Measurements from ENCODE around the gene BRF1.

BRF1 gene

DNA sequence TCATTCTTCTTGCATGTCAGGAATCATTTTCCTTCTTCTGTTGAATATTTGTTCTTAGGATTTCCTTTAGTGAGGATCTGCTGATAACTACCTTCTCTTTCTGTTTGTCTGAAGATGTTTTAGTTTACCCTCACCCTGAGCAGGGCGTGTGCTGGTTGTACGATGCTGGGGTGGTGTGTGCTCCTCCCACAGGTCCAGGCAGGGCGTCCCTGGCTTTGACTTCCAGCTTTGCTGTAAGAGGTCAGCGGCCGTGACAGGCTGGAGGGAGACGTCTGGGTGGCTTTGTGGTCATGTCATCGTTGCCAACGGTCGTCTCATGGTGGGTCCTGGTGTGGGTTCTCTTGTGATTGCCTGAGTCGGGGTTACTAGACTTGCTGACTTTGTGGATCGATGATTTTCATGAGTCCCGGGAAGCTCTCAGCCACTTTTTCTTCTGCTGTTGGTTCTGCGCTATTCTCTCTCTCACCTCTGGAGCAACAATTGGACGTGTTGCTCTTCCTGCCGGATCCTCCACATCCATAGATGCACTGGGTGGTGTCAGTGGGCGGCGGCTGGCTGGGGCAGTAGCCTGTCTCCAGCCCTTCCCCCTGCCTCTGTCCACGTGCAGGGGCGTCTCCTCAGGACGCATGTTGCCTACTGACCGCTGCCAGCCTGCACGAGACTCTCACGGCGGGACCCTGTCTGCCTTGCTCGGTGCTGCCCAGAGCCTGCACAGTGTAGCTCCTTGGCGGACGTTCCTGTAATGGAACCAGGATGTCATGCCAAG, 22.2 kb upstream of the BRF1 start:
- no peak overlapping the region for H3K27ac ChIP-seq (ENCODE audit: low read depth, low read length)
- no peaks in the 10 kb centered on the region for H3F3A ChIP-seq (ENCODE audit: insufficient read depth)
- H3K9me3 ChIP-seq (ENCODE audit: insufficient read depth, low read length), result no peaks in the 10 kb centered on the region
- no peak overlapping the region for H3K4me2 ChIP-seq (ENCODE audit: low read depth, low read length, poor library complexity, severe bottlenecking)
- no peak overlapping the region for H3K9ac ChIP-seq (ENCODE audit: low read length)
- no peaks in the 10 kb centered on the region for H3K36me3 ChIP-seq (ENCODE audit: low read length)
- no peak overlapping the region for H3K4me3 ChIP-seq (ENCODE audit: insufficient read depth, low read length, poor library complexity, severe bottlenecking)
- no peaks in the 10 kb centered on the region for H3K9me2 ChIP-seq (replicated peaks; ENCODE audit: insufficient read depth, low read length)
- H2AFZ ChIP-seq (ENCODE audit: low read depth, low read length, severe bottlenecking), result no peak overlapping the region
- H3K79me2 ChIP-seq (ENCODE audit: insufficient read depth, low read length), result peaks cover 4% of the 10 kb centered on the region; the same call in 1 of the 2 replicates
- H4K20me1 ChIP-seq (ENCODE audit: low read depth, low read length), result peaks cover 6% of the 10 kb centered on the region; the same call in 1 of the 2 replicates
- no peaks in the 10 kb centered on the region for H3K27me3 ChIP-seq (ENCODE audit: low read length)
- TF ChIP-seq EZH2phosphoT487 (conservative IDR thresholded peaks at IDR 0.05; ENCODE audit: low read length), result no peak
- TF ChIP-seq CTCF (IDR thresholded peaks at IDR 0.05; ENCODE audit: insufficient read depth, low read length, poor library complexity, severe bottlenecking), result no peak

- H2AFZ ChIP-seq (ENCODE audit: low read depth, low read length, severe bottlenecking), result no peak overlapping the region
- H3K4me2 ChIP-seq (ENCODE audit: low read depth, low read length, poor library complexity, severe bottlenecking), result no peak overlapping the region
- H3K27me3 ChIP-seq (ENCODE audit: low read length), result no peaks in the 10 kb centered on the region
- H4K20me1 ChIP-seq (ENCODE audit: low read depth, low read length), result no peaks in the 10 kb centered on the region
- H3K9me3 ChIP-seq (ENCODE audit: insufficient read depth, low read length), result no peaks in the 10 kb centered on the region
- peaks cover 8% of the 10 kb centered on the region; the same call in 1 of the 2 replicates for H3F3A ChIP-seq (ENCODE audit: insufficient read depth)
- H3K27ac ChIP-seq (ENCODE audit: low read depth, low read length), result no peak overlapping the region
- no peaks in the 10 kb centered on the region for H3K9me2 ChIP-seq (replicated peaks; ENCODE audit: insufficient read depth, low read length)
- TF ChIP-seq EZH2phosphoT487 (conservative IDR thresholded peaks at IDR 0.05; ENCODE audit: low read length) (no peak), CTCF (IDR thresholded peaks at IDR 0.05; ENCODE audit: insufficient read depth, low read length, poor library complexity, severe bottlenecking) (no peak)
- no peaks in the 10 kb centered on the region for H3K36me3 ChIP-seq (ENCODE audit: low read length)
- H3K9ac ChIP-seq (ENCODE audit: low read length), result no peak overlapping the region
- H3K79me2 ChIP-seq (ENCODE audit: insufficient read depth, low read length), result peaks cover under 1% of the 10 kb centered on the region; the same call in 1 of the 2 replicates
- no peak overlapping the region for H3K4me3 ChIP-seq (ENCODE audit: insufficient read depth, low read length, poor library complexity, severe bottlenecking)
Observed at GRCh38 chr14:105317546-105317945, 16.7 kb upstream of the BRF1 start.

DNA sequence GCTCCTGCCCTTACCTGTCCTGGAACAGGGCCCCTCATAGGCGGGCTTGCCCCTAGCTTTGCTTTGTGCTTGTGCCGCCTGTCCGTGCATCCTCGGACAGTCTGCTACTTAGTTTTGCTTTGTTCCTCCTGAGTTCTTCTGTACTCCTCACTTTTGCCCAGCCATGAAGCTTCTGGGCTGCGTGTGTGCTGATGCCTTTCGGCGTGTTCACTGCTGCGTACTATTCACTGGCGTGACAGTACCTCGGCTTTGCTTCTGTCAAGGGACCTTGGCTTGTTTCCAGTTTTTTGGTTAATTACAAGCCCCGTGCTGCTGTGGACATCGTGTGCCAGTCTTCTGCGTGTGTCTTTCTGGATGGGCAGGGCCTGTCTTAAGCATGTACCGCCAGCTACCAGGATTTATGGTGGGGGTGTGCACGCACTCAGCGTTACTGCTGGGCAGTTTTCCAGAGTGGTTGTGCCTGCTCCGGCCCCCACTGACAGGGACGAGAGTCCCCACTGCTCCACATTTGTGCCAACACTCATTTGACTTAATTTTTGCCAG, 16.2 kb upstream of the BRF1 start:
- H4K20me1 ChIP-seq (ENCODE audit: low read depth, low read length), result no peaks in the 10 kb centered on the region
- H3F3A ChIP-seq (ENCODE audit: insufficient read depth), result peaks cover 8% of the 10 kb centered on the region; the same call in 1 of the 2 replicates
- no peaks in the 10 kb centered on the region for H3K9me3 ChIP-seq (ENCODE audit: insufficient read depth, low read length)
- H3K79me2 ChIP-seq (ENCODE audit: insufficient read depth, low read length), result no peaks in the 10 kb centered on the region; the same call in 1 of the 2 replicates
- H3K4me3 ChIP-seq (ENCODE audit: insufficient read depth, low read length, poor library complexity, severe bottlenecking), result no peak overlapping the region
- H3K36me3 ChIP-seq (ENCODE audit: low read length), result no peaks in the 10 kb centered on the region
- H3K9me2 ChIP-seq (replicated peaks; ENCODE audit: insufficient read depth, low read length), result no peaks in the 10 kb centered on the region
- H3K4me2 ChIP-seq (ENCODE audit: low read depth, low read length, poor library complexity, severe bottlenecking), result no peak overlapping the region
- TF ChIP-seq EZH2phosphoT487 (conservative IDR thresholded peaks at IDR 0.05; ENCODE audit: low read length) (no peak), CTCF (IDR thresholded peaks at IDR 0.05; ENCODE audit: insufficient read depth, low read length, poor library complexity, severe bottlenecking) (no peak)
- no peaks in the 10 kb centered on the region for H3K27me3 ChIP-seq (ENCODE audit: low read length)
- H3K9ac ChIP-seq (ENCODE audit: low read length), result no peak overlapping the region
- no peak overlapping the region for H3K27ac ChIP-seq (ENCODE audit: low read depth, low read length)
- no peak overlapping the region for H2AFZ ChIP-seq (ENCODE audit: low read depth, low read length, severe bottlenecking)

All from SU-DHL-6 (cell line).